IMR-90 (cell line): Measurements from ENCODE around the gene GMEB2. TPM values are rescaled to one million over a fixed set of nuclear protein-coding genes. Genes with fewer than 3 reads are reported as not detected.

Experiments
- ATAC-seq: fragments of 200-7000 bp; cut with Tn5 transposase; 2 replicates; pipeline ENCODE4 v1.9.1; 2020; ENCODE audit warnings: low read depth, mild to moderate bottlenecking, moderate library complexity
- BruUV-seq: library from RNA; stranded (reverse); fragments of 400-500 nt; replicated peaks from 2 replicates; lab custom pipeline; 2021; lab: Mats Ljungman, UMichigan
- CTCF ChIA-PET: fragments of 300-600 bp; formaldehyde crosslinking; extraction: SDS; loops from one replicate; lab custom pipeline; 2021; ENCODE audit warnings: antibody characterized with exemption; lab: Yijun Ruan, JAX
- POLR2A ChIA-PET: fragments of 300-600 bp; sonication (Branson Sonifier 250); formaldehyde crosslinking; loops from one replicate; lab custom pipeline; 2022; ENCODE audit warnings: antibody characterized with exemption; ENCODE audit not compliant: unreplicated experiment; lab: Charles Lee
- DNase-seq: peaks from one replicate; pipeline ENCODE4 v3.0.0; 2013
- H2AFZ ChIP-seq: replicated peaks from 2 replicates; pipeline ENCODE3; 2013; ENCODE audit warnings: low read length, mild to moderate bottlenecking; ENCODE audit not compliant: poor library complexity
- H2AK5ac ChIP-seq: 2 replicates; pipeline ENCODE4 v1.6.1; 2013; ENCODE audit warnings: low read depth, low read length, inconsistent platforms
- H2AK9ac ChIP-seq: replicated peaks from 2 replicates; pipeline ENCODE3; 2013; ENCODE audit warnings: mild to moderate bottlenecking, low read depth, low read length, moderate library complexity; ENCODE audit not compliant: poor library complexity
- H2BK120ac ChIP-seq: 2 replicates; pipeline ENCODE4 v1.6.1; 2013; ENCODE audit warnings: low read depth, low read length, inconsistent platforms
- H2BK15ac ChIP-seq: 3 replicates; pipeline ENCODE4 v1.6.1; 2013; ENCODE audit warnings: low read depth, low read length, inconsistent platforms
- H2BK20ac ChIP-seq: 2 replicates; pipeline ENCODE4 v1.6.1; 2013; ENCODE audit warnings: low read depth, mild to moderate bottlenecking, inconsistent platforms, low read length, moderate library complexity
- H2BK5ac ChIP-seq: 2 replicates; pipeline ENCODE4 v1.6.1; 2013; ENCODE audit warnings: mild to moderate bottlenecking, low read depth, low read length, inconsistent platforms; ENCODE audit not compliant: poor library complexity, severe bottlenecking
- H3K14ac ChIP-seq: replicated peaks from 2 replicates; pipeline ENCODE4 v1.6.1; 2013; ENCODE audit warnings: low read depth, low read length, inconsistent platforms
- H3K18ac ChIP-seq: 2 replicates; pipeline ENCODE4 v1.6.1; 2013; ENCODE audit warnings: low read depth, low read length, control low read depth
- H3K23ac ChIP-seq: 2 replicates; pipeline ENCODE4 v1.6.1; 2013; ENCODE audit warnings: low read depth, low read length, inconsistent platforms
- H3K27ac ChIP-seq: 2 replicates; pipeline ENCODE4 v1.5.1; 2013; ENCODE audit warnings: mild to moderate bottlenecking, control low read depth, low read length; ENCODE audit not compliant: insufficient read depth
- H3K27me3 ChIP-seq: 2 replicates; pipeline ENCODE4 v1.6.1; 2013; ENCODE audit warnings: low read length; ENCODE audit not compliant: control insufficient read depth, insufficient read depth
- H3K36me3 ChIP-seq: 2 replicates; pipeline ENCODE4 v1.6.1; 2013; ENCODE audit warnings: low read length, mixed read lengths; ENCODE audit not compliant: control insufficient read depth, insufficient read depth
- H3K4ac ChIP-seq: 2 replicates; pipeline ENCODE4 v1.6.1; 2013; ENCODE audit warnings: low read depth, low read length, inconsistent platforms
- H3K4me1 ChIP-seq: 2 replicates; pipeline ENCODE4 v1.6.1; 2013; ENCODE audit warnings: low read length, mixed read lengths; ENCODE audit not compliant: control insufficient read depth, insufficient read depth
- H3K4me2 ChIP-seq: 2 replicates; pipeline ENCODE4 v1.6.1; 2013; ENCODE audit warnings: low read depth, mild to moderate bottlenecking, control low read depth, low read length, moderate library complexity
- H3K4me3 ChIP-seq: 2 replicates; pipeline ENCODE4 v1.5.1; 2013; ENCODE audit warnings: low read depth, mild to moderate bottlenecking, control low read depth, low read length, moderate library complexity; ENCODE audit not compliant: insufficient read depth
- H3K56ac ChIP-seq: 2 replicates; pipeline ENCODE4 v1.6.1; 2013; ENCODE audit warnings: low read length, inconsistent platforms; ENCODE audit not compliant: insufficient read depth; ENCODE audit errors: extremely low read depth
- H3K79me1 ChIP-seq, 2 experiments: 2 replicates each; pipeline ENCODE4 v1.6.1; 2013; ENCODE audit warnings: low read length in 2 of 2, inconsistent platforms in 1 of 2, low read depth in 1 of 2
- H3K9ac ChIP-seq: 2 replicates; pipeline ENCODE4 v1.6.1; 2013; ENCODE audit warnings: low read depth, low read length, control low read depth
- H3K9me1 ChIP-seq: 2 replicates; pipeline ENCODE4 v1.6.1; 2013; ENCODE audit warnings: low read length, inconsistent platforms; ENCODE audit not compliant: insufficient read depth
- H3K9me3 ChIP-seq: 2 replicates; pipeline ENCODE4 v1.6.1; 2013; ENCODE audit warnings: low read length; ENCODE audit not compliant: control insufficient read depth, insufficient read depth
- H4K20me1 ChIP-seq: 2 replicates; pipeline ENCODE4 v1.6.1; 2013; ENCODE audit warnings: low read length, inconsistent platforms; ENCODE audit not compliant: insufficient read depth
- H4K5ac ChIP-seq: 2 replicates; pipeline ENCODE4 v1.6.1; 2013; ENCODE audit warnings: mild to moderate bottlenecking, low read depth, low read length, control low read depth
- H4K8ac ChIP-seq, 2 experiments: 2 replicates each; pipeline ENCODE4 v1.6.1; 2013; ENCODE audit warnings: low read depth in 2 of 2, low read length in 2 of 2, control low read depth in 1 of 2, inconsistent platforms in 1 of 2
- H4K91ac ChIP-seq: 2 replicates; pipeline ENCODE4 v1.6.1; 2013; ENCODE audit warnings: low read depth, low read length, inconsistent platforms; ENCODE audit not compliant: insufficient read depth
- MAZ ChIP-seq: IDR thresholded peaks from 2 replicates; pipeline ENCODE4 v1.6.1; 2012; ENCODE audit warnings: low read depth, mild to moderate bottlenecking, low read length, improper control_type of control experiment, moderate library complexity, borderline replicate concordance
- MXI1 ChIP-seq: IDR thresholded peaks from 2 replicates; pipeline ENCODE4 v1.6.1; 2012; ENCODE audit warnings: low read depth, mild to moderate bottlenecking, low read length, moderate library complexity, borderline replicate concordance
- WGBS, 2 experiments: methylation state at CpG; one replicate each; pipeline versions ENCODE4 v1.1.5 to v1.1.7; 2013; ENCODE audit warnings: missing lambda C conversion rate in 2 of 2; ENCODE audit not compliant: insufficient read length in 1 of 2; ENCODE audit errors: extremely low coverage in 2 of 2; 5-methylcytosine and 5-hydroxymethylcytosine counted together
- dilution Hi-C: fragments of 300-500 bp; cut with HindIII; formaldehyde crosslinking; loops from one replicate; pipeline ENCODE4 v1.14.3; 2018; ENCODE audit warnings: low sequenced_read_pairs; ENCODE audit not compliant: unreplicated experiment
- in situ Hi-C: fragments of 300-500 bp; cut with MboI; formaldehyde crosslinking; loops from 3 replicates; pipeline ENCODE4 v1.14.3; 2019; ENCODE audit warnings: low sequenced_read_pairs, inconsistent platforms, mixed read lengths
- intact Hi-C: fragments of 100-400 bp; cut with micrococcal nuclease; formaldehyde crosslinking; loops from 2 replicates; pipeline ENCODE4 v1.10.0; 2022
- polyA plus RNA-seq, 3 experiments: library from polyadenylated mRNA; depleted of rRNA; stranded (reverse); fragments of >200 nt; gene quantifications; 2 replicates each; pipeline ENCODE4 v1.2.3, GENCODE V29; 2012; ENCODE audit warnings: low replicate concordance in 1 of 3
- total RNA-seq: library from RNA; depleted of rRNA; stranded (reverse); fragments of >200 nt; gene quantifications from 2 replicates; pipeline ENCODE4 v1.2.3, GENCODE V29; 2012

Gene GMEB2
- total and polyA plus RNA-seq, 2 of the 4 experiments (the other 2 are of a cell fraction) = 5.0 to 10.0 TPM

- Histone ChIP-seq H3K4me3 (no peak overlapping the region), H3K9me3 (no peaks in the 10 kb centered on the region), H2AK9ac (no peak overlapping the region), H3K4me1 (no peaks in the 10 kb centered on the region), H2BK15ac (no peak overlapping the region), H4K5ac (no peak overlapping the region), H3K56ac (no peak overlapping the region), H3K27me3 (no peaks in the 10 kb centered on the region), H4K91ac (no peak overlapping the region), H3K79me1 (no peaks in the 10 kb centered on the region), H2BK20ac (no peak overlapping the region), H3K36me3 (peaks cover 59% of the 10 kb centered on the region), H3K14ac (no peak overlapping the region), H2BK5ac (no peak overlapping the region), H4K8ac (no peak overlapping the region), H3K9ac (no peak overlapping the region), H2AFZ (no peak overlapping the region), H3K4ac (no peak overlapping the region), H4K20me1 (no peaks in the 10 kb centered on the region), H3K18ac (no peak overlapping the region), H3K4me2 (no peak overlapping the region), H3K27ac (no peak overlapping the region), H2BK120ac (no peak overlapping the region), H3K9me1 (no peaks in the 10 kb centered on the region), H2AK5ac (no peak overlapping the region), H3K23ac (no peak overlapping the region)
- DNase-seq (no peak), ATAC-seq (no peak)
- WGBS, 2 experiments = 95% methylated on average over 57 of the region's 61 CpGs; no CpG with 5 or more reads in 1 of the 2 experiments
- no TSS peak for BruUV-seq
- ChIA-PET POLR2A (interaction anchor here (0.6 kb wide), 1 partner anchor 132 kb away, joined by 4 read pairs; no protein-coding TSS in a partner anchor), CTCF (no interaction called here)
- dilution Hi-C loops (no loop called here), in situ Hi-C loops (no loop called here), intact Hi-C loops (no loop called here)
- TF ChIP-seq MAZ (no peak), MXI1 (no peak)
Measured at GRCh38 chr20:63565021-63565698, 61.7 kb downstream of the GMEB2 start.
